ENCODE data around the gene BDKRB2. TPM values are rescaled to one million over a fixed set of nuclear protein-coding genes. Genes with fewer than 3 reads are reported as not detected.
A peak's percentile ranks its signal among the peaks of the same experiment; 100 is the strongest.

BDKRB2 gene
- total RNA-seq, 1 donor from 2014 or later = 3.8 TPM

DNA sequence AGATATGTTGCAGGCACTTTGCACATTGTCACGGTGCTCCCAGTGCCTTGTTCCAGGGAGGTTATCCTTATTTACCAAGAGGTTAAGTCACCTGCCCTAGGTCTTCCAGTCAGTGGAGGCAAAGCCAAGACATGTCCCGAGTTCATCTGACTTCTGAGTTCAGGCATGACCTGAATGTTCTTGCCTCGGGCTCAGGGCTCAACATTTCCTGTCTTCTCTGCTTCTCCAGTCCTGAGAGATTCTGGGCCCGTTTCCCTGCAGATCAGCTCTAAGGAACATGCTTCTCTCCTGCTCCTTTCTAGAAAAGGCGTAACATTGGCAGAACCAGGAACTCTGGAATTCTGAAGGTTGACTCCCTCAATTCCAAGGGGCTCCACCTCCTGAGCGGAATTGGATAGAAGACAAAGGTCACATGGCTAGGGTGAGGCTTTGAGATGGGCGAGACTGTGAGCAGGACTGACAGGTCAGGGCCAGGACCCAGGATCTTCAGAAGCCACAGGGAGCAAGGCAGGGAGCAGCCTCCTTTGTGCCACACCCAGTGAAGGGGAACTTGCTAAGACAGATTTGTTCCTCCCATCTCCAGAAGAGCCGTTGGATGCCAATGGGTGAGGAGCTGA, 19.9 kb downstream of the BDKRB2 start:
- H3K36me3 Mint-ChIP-seq (ENCODE audit: unreplicated experiment) = no peaks in the 10 kb centered on the region
- H3K27me3 Mint-ChIP-seq (ENCODE audit: unreplicated experiment) = peaks cover 3% of the 10 kb centered on the region
- no peak overlapping the region for H3K4me3 Mint-ChIP-seq (ENCODE audit: unreplicated experiment)
- peaks cover 5% of the 10 kb centered on the region for H3K9me3 Mint-ChIP-seq (ENCODE audit: unreplicated experiment)
- peaks cover 2% of the 10 kb centered on the region for H3K4me1 Mint-ChIP-seq (ENCODE audit: low read depth, unreplicated experiment)
- no peak for DNase-seq
- H3K27ac Mint-ChIP-seq (ENCODE audit: unreplicated experiment) = no peak overlapping the region
- TF ChIP-seq CTCF (IDR thresholded peaks at IDR 0.05; ENCODE audit: partially characterized antibody, unreplicated experiment) = no peak

- H3K4me3 Mint-ChIP-seq (ENCODE audit: unreplicated experiment) = no peak overlapping the region
- peaks cover 3% of the 10 kb centered on the region for H3K27me3 Mint-ChIP-seq (ENCODE audit: unreplicated experiment)
- TF ChIP-seq CTCF (IDR thresholded peaks at IDR 0.05; ENCODE audit: partially characterized antibody, unreplicated experiment) = no peak
- peaks cover 2% of the 10 kb centered on the region for H3K4me1 Mint-ChIP-seq (ENCODE audit: low read depth, unreplicated experiment)
- H3K9me3 Mint-ChIP-seq (ENCODE audit: unreplicated experiment) = peaks cover 5% of the 10 kb centered on the region
- no peaks in the 10 kb centered on the region for H3K36me3 Mint-ChIP-seq (ENCODE audit: unreplicated experiment)
- no peak overlapping the region for H3K27ac Mint-ChIP-seq (ENCODE audit: unreplicated experiment)
- DNase-seq = no peak
Observed at GRCh38 chr14:96225213-96225612, 20.6 kb downstream of the BDKRB2 start.

- peak; percentile 13 for TF ChIP-seq CTCF (IDR thresholded peaks at IDR 0.05; ENCODE audit: partially characterized antibody, unreplicated experiment)
- Mint-ChIP-seq H3K4me1 (ENCODE audit: low read depth, unreplicated experiment) (peaks cover 2% of the 10 kb centered on the region), H3K27me3 (ENCODE audit: unreplicated experiment) (peaks cover 3% of the 10 kb centered on the region), H3K36me3 (ENCODE audit: unreplicated experiment) (no peaks in the 10 kb centered on the region), H3K27ac (ENCODE audit: unreplicated experiment) (no peak overlapping the region), H3K4me3 (ENCODE audit: unreplicated experiment) (no peak overlapping the region), H3K9me3 (ENCODE audit: unreplicated experiment) (peaks cover 5% of the 10 kb centered on the region)
- DNase-seq = peak; percentile 63
Observed at GRCh38 chr14:96225745-96226151, 21.1 kb downstream of the BDKRB2 start.

DNA sequence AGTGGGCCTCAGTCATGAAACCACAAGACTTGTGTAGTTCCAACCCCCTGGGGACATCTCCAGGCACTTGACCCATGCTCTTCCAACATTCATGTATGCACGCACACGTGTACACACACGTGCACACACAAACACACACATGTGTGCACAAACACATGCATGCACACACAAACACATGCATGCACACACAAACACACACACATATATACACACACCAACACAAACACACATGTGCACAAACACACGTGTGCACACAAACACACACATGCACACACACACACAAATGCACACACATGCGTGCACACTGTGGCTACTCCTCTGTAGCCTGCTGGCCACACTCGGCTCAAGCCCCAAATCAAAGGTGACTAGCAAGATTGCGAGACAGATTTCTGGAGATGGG, 22.8 kb downstream of the BDKRB2 start:
- no peak for TF ChIP-seq CTCF (IDR thresholded peaks at IDR 0.05; ENCODE audit: partially characterized antibody, unreplicated experiment)
- no peak overlapping the region for H3K4me3 Mint-ChIP-seq (ENCODE audit: unreplicated experiment)
- peaks cover 11% of the 10 kb centered on the region for H3K4me1 Mint-ChIP-seq (ENCODE audit: low read depth, unreplicated experiment)
- no peak for DNase-seq
- H3K27me3 Mint-ChIP-seq (ENCODE audit: unreplicated experiment) = peaks cover 3% of the 10 kb centered on the region
- H3K27ac Mint-ChIP-seq (ENCODE audit: unreplicated experiment) = no peak overlapping the region
- H3K36me3 Mint-ChIP-seq (ENCODE audit: unreplicated experiment) = no peaks in the 10 kb centered on the region
- H3K9me3 Mint-ChIP-seq (ENCODE audit: unreplicated experiment) = peaks cover 9% of the 10 kb centered on the region

- no peak for TF ChIP-seq CTCF (IDR thresholded peaks at IDR 0.05; ENCODE audit: partially characterized antibody, unreplicated experiment)
- Mint-ChIP-seq H3K4me1 (ENCODE audit: low read depth, unreplicated experiment) (peaks cover 17% of the 10 kb centered on the region), H3K27ac (ENCODE audit: unreplicated experiment) (peak overlapping the region; percentile 28), H3K4me3 (ENCODE audit: unreplicated experiment) (no peak overlapping the region), H3K9me3 (ENCODE audit: unreplicated experiment) (peaks cover 9% of the 10 kb centered on the region), H3K27me3 (ENCODE audit: unreplicated experiment) (peaks cover 3% of the 10 kb centered on the region), H3K36me3 (ENCODE audit: unreplicated experiment) (no peaks in the 10 kb centered on the region)
- no peak for DNase-seq
Observed at GRCh38 chr14:96229315-96229714, 24.7 kb downstream of the BDKRB2 start.
